NCI-H128 (cell line): ENCODE data around the gene DQX1.
"Not testable (repeated sequence)": the region's sequence is repeated elsewhere in the genome, so short reads cannot be mapped to it uniquely, and the experiment has no call there.

ENCODE experiments used
- DNase-seq: peaks from one replicate; lab custom pipeline; 2025; ENCODE audit not compliant: unreplicated experiment; lab: John Stamatoyannopoulos, UW

DQX1 gene, protein sequence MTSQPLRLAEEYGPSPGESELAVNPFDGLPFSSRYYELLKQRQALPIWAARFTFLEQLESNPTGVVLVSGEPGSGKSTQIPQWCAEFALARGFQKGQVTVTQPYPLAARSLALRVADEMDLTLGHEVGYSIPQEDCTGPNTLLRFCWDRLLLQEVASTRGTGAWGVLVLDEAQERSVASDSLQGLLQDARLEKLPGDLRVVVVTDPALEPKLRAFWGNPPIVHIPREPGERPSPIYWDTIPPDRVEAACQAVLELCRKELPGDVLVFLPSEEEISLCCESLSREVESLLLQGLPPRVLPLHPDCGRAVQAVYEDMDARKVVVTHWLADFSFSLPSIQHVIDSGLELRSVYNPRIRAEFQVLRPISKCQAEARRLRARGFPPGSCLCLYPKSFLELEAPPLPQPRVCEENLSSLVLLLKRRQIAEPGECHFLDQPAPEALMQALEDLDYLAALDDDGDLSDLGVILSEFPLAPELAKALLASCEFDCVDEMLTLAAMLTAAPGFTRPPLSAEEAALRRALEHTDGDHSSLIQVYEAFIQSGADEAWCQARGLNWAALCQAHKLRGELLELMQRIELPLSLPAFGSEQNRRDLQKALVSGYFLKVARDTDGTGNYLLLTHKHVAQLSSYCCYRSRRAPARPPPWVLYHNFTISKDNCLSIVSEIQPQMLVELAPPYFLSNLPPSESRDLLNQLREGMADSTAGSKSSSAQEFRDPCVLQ

DNA sequence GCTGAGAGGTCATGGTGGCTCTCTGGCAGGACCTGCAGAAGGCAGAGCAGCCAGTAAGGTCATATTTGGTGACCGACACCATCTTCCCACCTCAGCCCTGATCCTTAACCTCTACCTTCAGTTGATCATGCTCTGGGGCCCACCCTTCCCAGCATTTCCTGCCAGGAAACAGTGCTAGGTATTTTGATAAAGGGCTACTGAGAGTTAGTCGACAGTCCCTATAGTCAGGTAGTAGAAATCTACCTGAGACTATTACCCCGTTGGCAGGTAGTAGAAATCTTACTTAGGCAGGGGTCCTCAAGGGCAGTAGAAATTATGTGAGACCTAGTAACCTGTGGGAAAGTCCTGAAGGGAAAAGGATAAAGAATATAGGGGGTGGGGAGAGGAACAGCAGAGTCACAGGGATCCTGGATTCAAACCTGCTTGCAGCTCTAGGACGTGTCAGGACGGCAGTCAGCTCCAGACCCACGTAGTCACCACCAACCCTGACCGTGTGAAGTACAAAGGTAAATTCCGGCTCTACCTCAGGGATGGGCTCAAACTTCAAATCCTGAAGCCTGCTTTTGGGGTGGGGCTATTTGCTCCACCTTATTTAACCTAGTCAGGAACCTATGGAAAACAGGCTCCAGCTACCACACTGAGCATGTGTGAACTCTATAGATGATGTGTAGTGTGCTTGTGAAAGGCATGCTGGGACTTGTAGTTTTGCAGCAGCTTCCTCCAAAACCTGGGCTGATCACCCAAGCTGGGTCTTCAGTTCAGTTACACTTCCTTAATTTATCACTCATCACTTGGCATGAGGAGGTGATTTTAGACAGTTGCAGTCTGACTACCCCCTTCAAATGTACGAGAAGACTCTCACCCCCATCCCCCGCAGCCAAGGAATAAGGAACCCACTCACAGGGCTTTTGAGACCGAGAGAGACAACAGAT, at the start of gene DQX1:
TSS of gene DQX1 (minus strand) at position 515 of the 932 bp plus-strand sequence. CDS start at position 13, 502 bp downstream.
- no peak for DNase-seq

DNA sequence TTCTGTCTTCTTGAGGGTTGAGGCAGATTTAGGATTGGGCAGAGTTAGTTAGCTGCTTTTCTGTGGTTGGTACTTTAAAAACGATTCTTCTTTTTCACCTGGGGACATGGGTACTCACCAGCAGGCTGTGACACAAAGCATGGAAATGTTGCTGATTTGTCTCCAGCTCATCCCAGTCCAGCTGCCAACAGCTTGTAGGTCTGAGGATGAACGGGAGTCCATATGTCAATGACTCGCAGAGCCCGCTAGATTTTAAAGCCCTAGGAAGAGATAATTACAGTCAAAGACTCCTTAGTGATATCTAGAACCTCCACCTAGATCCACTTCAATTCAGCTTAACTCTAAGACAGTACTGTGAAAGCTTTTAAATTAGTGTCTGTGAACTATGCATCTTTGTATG, 49.3 kb upstream of the DQX1 start:
- no peak for DNase-seq

DNA sequence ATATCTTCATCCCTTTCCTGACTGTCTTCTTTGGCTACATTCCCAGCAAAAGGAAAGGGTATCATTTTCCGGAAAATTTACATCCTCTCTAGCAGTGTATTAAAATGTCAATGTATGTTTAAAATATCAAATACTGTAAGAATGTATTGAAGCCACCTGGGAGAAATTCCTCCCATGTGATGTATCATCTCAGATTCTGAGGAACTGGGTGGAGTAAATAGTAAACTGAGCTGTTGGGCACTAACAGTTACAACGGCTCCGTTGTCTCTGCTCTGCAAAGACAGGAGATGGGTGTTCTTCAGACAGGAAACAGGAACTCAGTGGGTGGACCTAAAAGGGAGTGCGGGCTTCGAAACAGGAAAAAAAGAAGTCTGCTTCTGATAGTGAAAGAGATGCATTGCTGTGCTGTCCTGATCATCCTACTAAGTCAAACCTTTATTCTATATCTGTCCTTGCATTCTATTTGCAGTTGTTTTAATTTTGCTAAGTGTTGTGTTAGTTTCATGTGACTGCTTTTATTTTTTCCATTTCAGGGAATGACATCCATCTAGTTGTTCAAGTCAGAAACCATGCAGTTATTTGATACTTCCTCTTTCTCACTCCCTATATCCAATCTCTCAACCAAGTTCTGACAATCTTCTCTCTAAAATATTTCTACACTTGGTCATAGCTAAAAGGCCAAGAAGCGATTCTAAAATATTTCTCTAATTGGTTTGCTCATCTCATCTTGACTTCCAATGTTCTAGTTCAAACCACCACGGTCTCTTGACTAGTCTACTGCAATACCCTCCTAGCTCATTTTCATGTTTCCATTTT, 47.9 kb upstream of the DQX1 start:
- DNase-seq: no peak

DNA sequence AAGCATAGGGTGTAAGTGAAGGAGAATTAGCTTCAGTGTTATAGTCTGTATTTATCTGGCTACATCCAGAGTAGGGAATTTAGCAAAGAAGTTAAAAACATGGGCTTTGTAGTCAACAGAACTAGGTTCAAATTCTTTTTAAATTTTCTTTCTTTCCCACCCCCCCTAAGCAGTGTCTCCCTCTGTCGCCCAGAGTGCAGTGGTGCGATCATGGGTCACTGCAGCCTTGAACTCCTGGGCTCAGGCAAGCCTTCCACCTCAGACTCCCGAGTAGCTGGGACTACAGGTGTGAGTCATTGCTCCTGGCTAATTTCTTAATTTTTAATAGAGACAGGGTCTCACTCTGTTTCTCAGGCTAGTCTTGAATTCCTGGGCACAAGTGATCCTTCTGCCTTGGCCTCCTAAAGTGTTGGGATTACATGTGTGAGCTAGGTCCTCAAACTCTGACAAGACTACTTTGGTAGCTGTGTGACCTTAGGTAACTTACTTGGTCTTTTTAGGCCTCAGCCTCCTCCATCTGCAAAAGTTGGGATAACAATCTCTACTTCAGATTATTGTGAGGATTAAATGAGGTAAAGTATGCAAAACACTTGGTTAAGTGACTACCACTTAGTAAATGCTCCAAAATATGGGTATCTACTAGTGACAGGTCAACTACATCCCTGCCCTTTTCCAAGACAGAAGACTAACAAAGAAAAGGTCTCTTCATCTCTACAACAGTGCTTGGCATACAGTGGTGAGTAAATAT, 46.3 kb upstream of the DQX1 start:
- DNase-seq: no peak

DNA sequence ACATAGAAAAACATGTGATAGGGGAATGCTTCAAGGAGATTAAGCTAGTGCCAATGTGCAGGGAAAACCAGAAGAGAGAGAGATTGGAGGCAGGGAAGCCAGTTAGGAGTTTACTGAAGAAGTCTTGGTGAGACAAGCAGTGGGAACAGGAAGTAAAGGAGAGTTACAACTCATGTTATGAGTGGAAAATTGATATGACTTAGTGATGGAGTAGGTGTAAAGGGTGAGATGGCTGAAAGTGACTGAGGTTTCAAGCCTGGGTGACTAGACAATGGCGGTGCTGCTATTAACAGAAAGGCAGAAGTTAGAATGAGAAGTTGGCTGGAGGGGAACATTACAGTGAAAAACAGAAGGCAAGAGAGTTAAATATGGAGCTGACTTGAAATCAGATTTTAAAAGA, 45.0 kb upstream of the DQX1 start:
- DNase-seq: no peak

DNA sequence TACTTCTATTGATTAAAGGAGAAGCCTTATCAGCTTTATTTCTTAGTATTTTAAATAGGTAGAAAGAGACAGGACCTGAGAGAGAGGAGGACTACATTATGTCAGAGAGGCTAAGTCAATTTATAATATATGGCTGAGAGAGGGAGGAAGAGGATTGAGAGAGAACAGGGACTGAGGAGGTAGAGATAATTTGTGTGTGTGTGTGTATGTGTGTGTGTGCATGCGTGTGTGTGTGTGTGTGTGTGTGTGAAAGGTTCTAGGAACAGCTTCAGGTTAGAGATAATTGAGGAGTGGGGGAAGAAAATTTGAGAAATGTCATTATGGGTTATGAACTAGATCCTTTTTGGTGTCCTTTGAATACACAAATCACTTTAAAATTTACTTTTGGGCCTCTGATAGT, 43.7 kb upstream of the DQX1 start:
- no peak for DNase-seq

DNA sequence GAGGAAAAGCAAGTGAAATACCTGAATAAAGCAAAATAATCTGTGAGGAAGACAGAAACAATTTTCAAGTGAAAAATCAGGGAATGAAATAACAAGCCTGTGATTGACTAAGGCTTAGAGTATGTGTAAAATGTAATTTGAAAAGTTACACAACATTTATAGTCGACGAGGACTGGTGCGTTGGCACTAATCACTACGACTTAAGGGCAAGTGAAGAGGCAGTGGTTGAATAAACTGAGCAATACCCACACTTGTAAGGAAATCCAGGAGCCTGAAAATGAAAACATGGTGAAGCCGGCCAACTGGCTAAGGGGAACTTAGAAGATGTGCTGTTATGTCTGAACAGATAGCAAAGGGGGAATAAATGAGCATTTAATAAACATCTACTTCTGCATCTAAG, 41.9 kb upstream of the DQX1 start:
- no peak for DNase-seq

DNA sequence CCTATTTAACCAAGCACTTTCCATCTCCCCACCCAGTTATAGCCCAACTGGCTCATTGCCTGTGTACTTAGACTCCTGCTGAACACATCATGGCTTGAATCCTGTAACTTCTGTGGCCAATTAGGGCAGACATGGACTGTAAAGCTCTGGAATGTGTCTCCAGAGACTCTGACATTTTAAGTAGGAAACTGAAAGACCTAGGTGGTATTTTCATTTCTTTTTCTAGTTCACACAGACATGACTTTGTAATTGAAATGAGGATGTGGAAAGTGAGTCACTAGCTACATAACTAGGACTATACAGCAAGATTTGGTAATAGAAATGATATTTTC, 40.7 kb upstream of the DQX1 start:
- no peak for DNase-seq

DNA sequence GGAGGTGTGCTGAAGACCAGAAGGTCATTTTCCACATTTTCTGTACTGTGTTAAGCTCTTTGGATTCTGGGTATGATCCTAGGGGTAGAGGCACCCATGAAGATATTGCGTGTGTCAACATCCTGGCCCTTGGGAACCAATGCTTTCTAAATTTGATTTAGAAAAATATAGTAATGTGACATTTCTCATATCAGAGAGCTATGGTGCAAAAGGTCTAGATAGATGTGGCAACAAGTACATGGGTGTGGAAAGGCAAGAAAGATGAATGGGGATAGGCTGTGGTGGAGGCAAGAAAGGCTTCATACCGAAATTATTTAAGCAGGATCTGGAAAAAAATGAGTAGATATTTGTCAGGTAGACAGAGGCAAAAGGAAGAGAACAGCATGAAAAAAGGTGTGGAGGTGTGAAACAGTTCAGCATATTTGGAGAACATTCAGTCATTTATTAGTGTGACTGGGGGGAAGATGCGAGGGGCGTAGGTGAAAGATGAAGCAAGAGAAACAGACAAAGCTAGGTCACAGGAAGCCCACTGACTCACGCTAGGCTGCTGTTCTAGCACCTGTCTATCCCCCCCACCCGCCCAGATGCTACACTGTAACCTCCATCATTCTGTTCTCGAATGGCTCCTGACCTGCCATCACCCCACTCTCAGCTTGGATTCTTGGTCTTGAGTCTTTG, 40.2 kb upstream of the DQX1 start:
- no peak for DNase-seq

DNA sequence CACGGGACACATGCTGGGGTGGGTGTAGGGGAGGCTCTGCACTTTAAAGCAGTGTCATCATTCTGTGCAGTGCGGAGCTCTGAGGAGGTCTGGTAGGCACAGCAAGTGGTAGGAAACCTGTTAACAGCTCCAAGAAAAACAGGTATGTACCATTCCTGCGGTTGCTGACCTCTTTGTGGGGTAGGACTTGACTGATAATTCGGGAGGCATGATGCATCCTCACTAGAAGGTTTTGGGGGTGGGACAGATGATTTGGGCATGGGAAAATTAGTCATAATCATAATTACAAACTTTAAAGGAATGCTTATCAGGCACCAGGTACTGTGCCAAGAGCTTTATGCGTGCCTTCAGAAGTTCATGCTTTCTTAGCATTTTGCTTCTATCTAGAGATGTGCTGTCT, 38.2 kb upstream of the DQX1 start:
- no peak for DNase-seq

DNA sequence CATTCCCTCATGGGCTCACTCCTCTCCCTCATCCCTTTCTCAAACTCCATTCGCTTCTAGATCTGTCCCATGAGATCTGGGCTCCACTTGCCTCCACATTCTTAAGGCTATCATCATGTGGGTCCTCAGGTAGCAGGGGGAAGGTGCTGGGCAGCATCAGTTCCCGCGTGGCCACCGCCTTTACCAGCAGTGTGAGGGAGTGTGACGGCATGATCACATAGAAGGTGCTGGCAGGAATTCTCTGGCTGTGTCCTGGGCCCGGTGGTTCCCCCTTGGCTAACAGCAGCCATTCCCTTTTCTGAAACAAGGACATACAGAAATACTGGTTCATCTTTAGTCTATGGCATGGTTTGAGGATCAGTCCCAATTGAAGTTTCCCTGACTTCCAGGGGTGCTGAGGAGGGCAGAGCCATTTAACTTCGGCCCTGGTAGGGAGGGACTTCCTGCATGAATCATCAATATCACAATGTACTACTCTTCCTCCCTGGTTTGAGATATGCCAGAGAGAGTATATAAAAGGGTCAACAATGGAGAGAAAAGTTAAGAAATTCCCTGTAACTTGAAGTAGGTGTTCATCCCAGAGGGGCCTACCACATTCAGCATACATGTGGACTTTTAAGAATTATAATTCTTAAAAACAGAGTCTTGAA, 36.2 kb upstream of the DQX1 start:
- DNase-seq: no peak

DNA sequence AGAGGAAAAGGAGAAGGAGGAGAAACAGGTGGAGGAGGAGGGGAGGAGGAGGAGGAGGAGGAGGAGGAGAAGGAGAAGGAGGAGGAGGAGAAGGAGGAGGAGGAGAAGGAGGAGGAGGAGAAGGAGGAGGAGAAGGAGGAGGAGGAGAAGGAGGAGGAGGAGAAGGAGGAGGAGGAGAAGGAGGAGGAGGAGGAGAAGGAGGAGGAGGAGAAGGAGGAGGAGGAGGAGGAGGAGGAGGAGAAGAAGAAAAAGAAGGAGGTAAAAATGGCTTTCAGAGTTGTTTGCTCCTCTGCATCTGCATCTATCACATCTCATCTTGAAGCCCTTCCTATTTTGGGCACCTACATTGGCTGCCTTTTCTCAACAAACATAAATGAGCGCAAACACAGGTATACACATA, 35.0 kb upstream of the DQX1 start:
- not testable (repeated sequence) for DNase-seq

DNA sequence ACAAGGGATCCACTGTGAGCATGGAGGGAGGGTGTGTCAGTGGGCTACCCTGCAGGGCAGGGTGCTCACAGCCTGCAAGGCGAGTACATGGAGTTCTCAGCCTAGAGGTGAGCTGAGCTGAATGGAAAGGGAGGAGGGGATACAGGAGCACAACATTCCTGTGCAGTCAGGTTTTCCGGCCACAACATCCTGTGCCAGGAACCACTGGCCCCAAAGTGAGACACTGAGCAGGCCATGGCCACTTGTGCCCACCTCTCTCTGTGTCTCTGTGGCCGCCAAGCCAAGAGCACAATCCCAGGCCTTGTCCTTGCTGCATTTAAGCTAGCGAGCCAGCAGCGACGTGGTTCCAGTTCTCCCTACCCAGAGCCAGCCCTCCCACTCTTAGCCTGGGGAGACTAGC, 34.6 kb upstream of the DQX1 start:
- no peak for DNase-seq

DNA sequence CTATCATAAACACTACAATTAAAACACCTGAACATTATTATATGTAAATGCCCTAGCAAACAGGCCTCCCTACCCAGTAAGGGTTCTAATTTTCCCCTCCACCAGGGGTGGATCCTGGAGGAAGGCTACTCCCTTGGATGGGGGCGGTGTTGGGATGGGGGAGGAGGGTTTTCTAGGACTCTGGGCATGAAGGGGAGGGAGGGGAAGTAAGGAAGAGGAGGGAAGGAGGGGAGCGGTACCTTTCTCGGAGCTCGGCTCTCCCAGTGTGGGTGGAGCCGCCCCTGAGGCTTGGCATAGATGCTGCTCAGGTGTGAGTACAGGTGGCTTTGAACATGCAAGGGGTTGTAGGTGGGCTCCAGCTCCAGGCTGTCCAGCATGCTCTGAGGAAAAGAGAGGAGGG, 33.9 kb upstream of the DQX1 start:
- no peak for DNase-seq

DNA sequence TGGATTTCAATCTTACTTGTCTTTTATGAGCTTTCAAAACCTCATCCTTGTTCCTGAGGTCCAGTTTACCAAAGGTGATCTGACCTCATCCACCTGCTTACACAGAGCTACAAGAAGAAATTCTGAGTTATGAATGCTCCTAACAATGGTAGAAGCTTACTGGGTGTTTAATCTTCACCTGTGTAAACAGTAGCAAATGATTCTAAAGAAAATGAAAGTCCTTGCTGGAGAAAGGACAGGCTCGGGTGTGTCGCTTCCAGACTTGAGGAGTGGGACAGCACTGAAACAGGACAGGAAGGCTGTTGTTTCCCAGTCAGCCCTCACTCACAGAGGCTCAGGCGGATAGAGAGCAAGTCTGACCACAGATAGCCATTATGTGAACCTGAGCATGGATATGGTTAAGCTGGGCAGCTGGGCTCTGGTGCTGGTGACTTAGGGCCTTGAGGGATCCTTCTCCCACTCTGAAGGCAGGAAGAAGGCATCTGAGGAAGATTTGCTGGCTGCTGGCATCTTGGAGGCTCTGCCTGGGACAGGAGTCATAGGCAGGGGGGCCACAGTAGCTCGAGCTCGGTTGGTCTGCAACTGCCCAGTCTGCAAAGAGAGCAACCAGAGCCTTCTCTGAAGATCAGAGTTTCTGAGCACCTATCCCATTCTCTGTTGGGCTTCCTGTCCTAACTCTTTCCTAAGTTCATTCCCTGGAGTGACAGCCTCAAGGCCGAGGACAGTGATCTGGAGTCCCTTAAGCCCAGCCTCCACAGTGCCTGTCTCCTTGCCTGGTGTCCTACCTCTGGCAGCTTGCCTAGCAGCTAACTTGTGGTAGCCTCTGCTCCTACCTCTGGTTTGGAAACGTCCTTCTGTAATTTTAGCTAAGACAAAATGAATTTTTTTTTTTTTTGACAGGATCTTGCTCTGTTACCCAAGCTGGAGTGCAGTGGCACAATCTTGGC, 32.5 kb upstream of the DQX1 start:
- DNase-seq: no peak

DNA sequence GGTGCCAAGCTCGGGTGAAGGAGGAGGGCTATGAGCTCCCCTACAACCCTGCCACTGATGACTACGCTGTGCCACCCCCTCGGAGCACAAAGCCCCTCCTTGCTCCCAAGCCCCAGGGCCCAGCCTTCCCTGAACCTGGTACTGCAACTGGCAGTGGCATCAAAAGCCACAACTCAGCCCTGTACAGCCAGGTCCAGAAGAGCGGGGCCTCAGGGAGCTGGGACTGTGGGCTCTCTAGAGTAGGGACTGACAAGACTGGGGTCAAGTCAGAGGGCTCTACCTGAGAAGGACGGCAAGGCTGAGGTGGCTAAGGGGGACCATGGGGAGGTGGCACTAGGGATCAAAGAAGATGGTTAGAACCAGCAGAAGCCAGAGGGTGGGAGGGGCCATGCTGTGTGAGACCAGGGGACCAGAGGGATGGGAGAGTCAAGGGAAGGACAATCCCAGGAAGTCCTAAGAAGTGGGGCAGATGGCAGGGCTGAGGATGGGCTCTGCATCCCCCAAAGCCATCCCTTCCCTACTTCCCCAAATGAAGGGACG, 30.9 kb upstream of the DQX1 start:
- no peak for DNase-seq

DNA sequence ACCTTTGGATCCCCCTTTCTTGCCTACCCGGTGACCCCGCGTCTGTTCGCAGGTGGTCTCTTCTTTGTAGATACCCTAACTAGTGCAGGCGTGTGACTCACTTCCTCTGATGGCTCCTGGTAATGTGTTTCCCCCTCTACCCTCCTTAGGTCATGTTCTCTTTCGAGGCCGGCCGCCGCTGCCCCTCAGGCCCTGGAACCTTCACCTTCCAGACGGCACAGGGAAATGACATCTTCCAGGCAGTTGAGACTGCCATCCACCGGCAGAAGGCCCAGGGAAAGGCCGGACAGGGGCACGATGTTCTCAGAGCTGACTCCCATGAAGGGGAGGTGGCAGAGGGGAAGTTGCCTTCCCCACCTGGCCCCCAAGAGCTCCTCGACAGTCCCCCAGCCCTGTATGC, 30.1 kb upstream of the DQX1 start:
- no peak for DNase-seq
